ENCODE measurements around the gene TRIM50.
"Not testable (repeated sequence)": the region's sequence is repeated elsewhere in the genome, so short reads cannot be mapped to it uniquely, and the experiment has no call there.

The TRIM50 gene

DNA sequence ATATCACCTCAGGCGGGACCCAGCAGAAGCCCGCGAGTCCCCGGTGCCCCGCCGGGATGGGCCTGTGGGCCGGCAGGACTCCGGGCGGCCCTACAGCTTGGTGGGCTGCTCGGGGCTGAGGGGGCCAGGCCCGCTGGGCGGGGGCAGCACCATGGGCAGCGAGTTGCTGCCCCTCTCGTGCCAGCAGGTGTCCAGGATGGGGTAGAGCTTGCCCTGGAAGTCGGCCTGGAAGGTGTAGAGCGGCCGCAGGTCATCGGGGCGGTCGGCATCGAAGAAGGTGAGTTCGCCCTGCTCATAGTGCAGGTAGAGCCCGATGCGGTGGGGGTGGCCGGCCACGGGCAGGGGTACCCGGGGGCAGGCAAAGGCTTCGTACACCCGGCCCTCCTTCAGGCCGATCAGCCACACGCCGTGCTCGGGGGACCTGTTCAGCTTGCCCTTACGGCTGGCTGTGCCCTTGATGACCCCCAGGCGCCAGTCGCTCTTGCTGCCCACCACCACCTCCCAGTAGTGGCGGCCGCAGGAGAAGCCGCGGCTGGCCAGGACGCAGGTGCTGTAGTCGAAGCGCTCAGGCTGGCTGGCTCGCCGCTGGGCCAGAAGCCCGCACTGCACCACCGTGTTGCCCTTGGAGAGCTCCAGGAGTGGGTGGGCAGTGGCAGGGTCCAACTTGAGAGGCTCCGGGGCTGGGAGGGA lies 14.9 kb downstream of the TRIM50 start:
- no peak for DNase-seq

DNA sequence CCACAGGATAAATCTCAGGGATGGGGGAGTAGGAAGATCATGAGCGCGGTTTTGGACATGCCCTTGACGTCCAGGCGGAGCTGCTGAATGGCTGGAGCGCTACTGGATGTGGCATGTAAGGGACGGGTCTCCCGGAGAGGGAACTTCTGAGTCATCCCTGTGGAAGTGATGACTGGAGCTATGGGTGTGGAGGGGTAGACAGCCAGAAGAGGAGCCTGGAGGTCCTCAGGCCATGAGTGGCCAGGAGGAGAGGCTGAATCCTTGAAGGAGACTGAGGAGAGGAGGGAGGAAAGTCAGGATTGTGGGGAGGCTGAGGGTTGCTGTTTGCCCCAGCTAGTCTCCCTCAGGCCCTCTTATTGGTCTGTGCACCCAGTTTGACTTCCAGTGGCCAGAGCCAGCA lies 16.5 kb downstream of the TRIM50 start:
- not testable (repeated sequence) for DNase-seq

DNA sequence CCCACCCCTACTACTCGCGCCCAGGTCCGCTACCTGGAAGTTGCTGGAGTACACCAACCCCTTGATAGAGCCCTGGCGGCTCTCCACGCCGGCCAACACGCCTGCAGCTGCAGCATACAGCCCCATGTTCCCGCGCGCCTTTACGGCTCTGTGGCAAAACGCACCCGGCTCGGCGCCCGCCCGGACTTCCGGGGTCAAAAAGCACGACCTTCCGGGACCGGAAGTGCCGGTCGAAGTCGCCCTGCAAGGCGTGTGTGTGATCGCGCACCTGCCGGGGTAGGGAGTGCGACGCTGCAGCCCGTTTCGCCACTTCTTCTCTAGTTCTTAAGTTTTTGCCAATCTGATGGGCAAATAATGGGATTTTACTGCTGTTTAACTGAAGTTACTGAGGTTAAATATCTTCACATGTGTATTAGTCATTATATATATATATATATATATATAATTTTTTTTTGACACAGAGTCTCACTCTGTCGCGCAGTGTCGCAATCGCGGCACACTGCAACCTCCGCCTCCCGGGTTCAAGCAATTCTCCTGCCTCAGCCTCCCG lies 19.1 kb downstream of the TRIM50 start, which contains the start of gene NSUN5:
TSS of gene NSUN5 (minus strand) at position 162 of the 550 bp plus-strand sequence. CDS start at position 126, 36 bp downstream.
- peak; percentile 71 to 94 (median 81) for DNase-seq

DNA sequence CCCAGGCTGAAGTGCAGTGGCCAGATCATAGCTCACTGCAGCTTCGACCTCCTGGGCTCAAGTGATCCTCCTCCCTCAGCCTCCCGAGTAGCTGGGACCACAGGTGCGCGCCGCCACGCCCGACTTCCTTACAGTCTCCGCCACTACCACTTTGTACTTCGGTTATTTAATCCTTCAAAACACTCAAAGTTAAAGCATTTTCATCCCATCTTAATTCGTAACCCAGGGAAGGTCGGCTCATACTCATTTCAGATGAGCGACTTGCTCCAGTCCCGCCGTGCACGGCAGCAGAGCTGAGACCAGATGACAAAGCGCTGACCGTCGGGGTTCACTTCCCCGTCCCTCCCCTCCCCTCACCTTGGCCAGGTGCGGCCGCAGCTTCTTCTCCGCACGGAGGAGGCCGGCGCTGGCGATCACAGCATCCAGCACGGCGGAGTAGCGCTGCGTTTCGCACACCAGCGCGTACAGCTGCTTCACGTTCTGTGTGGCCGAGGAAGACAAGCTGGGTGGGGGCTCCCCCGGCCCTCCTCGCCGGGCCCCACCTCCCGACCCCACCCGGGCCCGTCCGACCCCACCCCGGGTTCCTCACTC lies 19.7 kb downstream of the TRIM50 start:
- no peak for DNase-seq

DNA sequence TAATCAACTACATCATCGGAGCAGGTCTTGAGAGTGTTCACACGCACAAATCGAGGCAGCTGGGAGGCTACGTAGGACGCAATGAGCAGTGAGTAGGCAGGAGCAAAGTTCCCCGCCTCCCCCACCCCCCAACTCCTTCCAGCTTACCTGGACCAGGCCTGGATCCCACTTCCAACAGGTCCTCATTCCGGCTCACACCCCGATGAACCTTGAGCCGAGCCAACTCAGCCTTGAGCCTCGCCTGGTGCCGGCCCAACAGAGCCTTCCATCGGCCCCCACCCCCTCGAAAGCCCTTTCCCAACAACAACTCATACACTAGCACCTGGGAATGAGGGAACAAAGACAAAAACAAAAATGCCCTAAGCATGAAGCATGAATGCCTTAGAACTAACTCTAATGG lies 20.4 kb downstream of the TRIM50 start:
- DNase-seq, result no peak

DNA sequence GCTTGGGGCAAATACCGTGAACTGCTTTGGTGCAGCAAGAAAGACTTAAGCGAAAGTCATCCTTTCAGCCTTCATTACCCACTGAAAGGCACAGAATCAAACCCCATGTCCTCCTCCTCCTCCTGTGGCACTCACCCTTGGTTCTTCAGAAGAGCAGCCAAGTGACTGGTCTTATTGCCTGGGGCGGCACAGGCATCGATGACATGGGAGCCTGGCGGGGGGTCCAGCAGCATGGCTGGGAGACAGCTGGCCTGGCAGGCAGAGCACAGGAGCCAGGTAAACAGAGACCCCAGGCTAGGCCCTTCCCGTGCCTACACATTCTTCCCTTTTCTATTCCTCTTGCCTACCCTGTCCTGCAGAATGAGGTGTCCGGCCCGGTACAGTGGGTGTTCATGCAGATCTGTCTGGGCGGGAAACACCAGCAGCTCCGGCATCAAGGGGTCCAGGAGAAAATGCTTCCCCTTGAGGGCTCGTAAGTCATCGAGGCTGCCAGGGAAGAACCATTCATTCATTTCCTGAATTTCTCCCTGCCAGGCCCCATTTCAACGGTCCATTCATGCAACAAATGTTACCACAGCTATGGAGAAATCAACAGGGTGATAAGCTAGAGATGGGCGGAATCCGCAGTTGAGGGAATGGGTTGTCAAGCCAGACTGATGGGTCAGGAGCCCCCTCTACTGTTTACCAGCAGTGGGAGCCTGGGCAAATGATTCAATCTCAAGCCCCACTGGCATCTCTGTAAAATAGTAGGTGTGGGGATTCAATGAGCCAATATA lies 23.1 kb downstream of the TRIM50 start:
- DNase-seq, result not testable (repeated sequence)

DNA sequence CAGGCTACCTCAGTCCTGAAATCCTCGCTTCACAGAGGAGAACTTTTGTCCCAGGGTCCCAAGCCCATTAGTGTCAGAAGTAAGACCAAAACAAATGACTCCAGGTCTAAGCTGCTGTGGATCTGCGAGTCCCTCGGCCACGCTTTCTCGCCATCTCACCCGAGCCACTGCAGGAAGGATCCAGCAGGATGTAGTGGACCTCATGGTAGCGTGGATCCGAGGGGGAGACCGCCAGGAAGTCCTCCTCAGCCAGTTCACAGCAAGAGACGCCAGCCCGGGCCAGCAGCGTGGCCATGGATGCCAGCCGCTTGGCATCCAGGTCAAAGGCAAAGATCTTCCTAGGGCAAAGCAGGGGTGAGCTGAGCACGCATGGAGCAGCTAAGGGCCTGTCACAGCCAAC lies 23.8 kb downstream of the TRIM50 start:
- DNase-seq, result no peak

DNA sequence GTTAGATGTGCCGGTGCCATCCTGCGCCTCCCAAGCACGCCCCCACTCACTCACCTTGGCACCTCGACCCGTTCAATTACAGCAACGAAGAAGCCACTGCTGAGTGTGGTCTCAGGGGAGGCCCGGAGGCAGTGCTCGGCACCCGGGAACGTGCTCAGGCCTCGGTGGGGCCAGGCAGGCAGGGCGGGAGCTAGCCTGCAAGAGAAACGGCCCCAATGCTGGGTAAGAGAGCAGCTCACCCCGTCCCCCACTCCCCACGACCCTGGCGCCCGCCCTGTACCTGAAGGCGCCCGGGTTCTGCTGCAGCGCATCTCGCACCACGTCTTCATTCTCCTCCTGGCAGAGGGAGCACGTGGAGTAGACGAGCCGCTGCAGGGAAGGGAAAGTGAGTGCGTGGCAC lies 24.3 kb downstream of the TRIM50 start:
- DNase-seq, result no peak

DNA sequence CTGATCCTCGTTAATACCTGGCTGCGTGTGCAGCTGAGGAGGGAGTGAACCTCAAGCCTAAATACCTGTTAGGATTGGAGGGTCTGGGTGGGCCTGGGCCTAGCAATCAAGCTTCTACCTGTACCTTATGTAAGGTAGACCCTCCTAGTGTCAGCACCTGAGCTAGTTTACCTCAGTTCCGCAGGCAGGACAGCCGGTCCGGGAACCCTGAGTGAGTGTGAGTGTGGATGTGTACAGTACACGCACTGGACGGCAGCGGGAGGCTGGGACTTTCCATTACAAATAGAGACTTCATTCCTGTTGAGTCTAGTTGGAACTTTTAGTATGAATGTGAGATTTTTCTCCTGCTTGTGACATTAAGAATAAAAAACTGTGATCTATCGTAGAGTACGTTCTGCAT lies 25.0 kb downstream of the TRIM50 start:
- DNase-seq, result not testable (repeated sequence)

DNA sequence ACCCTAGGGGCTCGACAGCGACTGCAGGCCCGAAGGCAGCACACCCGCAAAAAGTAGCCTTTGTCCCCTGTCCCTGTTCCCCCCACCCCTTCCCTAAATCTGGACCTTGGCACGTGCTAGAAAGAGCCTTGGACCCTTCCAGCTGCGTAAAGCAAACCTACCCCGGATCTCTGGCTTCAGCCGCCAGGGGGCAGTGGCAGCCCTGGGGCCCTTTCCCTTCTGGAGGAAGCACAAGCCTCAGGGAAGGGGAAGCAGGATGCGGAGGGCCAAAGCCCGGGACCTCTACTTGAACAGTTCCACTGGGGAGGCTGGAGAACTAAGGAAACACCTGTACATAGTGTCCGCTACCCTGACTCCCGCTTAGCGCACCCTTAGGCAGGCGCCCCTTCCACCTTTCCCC lies 26.8 kb downstream of the TRIM50 start:
- not testable (repeated sequence) for DNase-seq

DNA sequence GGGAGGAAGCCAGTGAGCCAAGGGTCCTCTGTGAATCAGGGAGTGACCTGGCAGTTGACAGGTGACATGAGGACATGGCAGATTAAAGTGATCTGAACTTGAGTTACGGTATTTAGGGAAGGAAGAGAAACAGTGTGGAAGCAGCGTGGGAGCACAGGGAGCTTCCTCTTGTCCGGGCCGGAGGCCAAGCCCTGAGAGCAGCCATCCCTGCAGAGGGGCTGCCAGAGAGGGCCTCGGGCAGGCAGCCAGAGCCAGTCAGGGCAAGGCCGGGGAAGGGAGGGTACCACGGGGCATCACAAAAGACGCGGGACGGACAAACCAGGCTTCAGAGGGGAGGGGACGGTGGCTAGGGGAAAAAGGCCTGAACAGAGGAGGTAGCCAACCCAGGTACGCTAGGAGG lies 28.1 kb downstream of the TRIM50 start:
- not testable (repeated sequence) for DNase-seq

DNA sequence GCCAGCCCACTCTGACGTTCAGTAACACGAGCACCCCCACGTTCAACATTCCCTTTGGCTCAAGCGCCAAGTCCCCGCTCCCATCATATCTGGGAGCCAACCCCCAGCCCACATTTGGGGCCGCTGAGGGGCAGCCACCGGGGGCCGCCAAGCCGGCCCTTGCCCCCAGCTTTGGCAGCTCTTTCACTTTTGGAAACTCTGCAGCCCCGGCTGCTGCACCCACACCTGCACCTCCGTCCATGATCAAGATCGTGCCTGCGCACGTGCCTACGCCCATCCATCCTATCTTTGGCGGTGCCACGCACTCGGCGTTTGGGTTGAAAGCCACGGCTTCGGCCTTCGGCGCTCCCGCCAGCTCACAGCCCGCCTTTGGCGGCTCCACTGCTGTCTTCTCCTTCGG lies 30.2 kb downstream of the TRIM50 start:
- DNase-seq, result not testable (repeated sequence)

DNA sequence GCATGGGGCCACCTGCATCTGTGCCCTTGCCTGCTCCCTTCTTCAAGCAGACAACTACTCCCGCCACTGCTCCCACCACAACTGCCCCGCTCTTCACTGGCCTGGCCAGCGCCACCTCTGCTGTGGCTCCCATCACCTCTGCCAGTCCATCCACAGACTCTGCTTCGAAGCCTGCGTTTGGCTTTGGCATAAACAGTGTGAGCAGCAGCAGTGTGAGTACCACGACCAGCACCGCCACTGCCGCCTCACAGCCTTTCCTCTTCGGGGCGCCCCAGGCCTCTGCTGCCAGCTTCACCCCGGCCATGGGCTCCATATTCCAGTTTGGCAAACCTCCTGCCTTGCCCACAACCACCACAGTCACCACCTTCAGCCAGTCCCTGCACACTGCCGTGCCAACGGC lies 30.6 kb downstream of the TRIM50 start:
- not testable (repeated sequence) for DNase-seq

DNA sequence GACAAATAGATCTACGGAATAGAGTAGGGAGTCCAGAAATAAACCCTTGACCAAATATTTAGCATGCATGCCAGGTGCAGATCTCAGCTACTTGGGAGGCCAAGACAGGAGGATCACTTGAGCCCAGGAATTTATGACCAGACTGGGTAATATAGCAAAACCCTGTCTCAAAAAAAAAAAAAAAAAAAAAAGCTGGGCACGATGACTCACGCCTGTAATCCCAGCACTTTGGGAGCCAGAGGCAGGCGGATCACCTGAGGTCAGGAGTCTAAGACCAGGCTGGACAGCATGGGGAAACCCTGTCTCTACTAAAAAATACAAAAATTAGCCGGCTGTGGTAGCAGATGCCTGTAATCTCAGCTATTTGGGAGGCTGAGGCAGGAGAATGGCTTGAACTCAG lies 50.7 kb downstream of the TRIM50 start:
- DNase-seq, result not testable (repeated sequence)

DNA sequence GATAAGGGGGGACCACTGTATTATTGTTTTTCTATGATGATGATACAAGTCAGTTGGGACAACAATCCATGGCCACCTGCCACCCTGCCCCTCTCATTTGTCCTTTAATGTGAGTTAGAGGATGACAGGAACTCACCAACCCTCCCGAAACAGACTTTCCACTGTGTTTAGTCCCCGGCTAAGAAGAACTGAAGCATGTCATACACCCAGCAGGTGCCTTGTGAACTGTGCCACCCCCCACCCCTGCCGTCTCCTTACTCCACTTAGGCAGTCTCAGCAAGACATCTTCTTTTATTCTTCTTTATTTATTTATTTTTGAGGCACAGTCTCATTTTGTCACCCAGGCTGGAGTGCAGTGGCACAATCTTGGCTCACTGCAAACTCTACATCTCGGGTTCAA lies 60.1 kb downstream of the TRIM50 start:
- not testable (repeated sequence) for DNase-seq

DNA sequence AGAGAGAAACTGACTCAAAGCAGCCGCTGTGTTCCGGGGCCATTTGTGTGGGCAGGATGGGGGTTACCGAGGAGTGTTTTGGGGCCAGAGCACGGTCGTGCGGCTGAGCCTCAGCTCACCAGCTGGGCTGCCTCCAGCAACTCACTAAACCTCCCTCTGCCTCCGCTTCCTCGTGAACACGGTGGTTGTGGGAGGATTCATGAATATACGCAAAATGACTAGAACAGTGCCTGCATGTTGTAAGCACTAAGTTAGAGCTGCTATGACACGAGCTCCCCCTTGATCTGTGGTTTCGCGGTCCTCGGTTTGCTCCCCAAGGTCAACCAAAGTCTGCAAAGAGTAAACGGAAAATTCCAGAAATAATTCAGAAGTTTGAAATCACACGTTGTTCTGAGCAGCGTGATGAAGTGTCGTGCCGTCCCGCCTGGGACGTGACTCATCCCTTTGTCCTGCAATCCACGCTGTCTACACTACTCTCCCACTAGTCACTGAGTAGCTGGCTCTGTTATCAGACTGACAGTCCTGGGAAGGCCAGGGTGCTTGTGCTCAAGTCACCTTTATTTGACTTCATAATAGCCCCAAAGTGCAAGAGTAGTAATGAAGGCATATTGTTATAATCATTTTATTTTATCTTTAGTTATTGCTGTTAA lies 61.0 kb downstream of the TRIM50 start:
- DNase-seq, result not testable (repeated sequence)
